GM19035 (cell line): ENCODE measurements around the gene RGS10.

Experiments
- ATAC-seq: cut with Tn5 transposase; IDR thresholded peaks from one replicate; pipeline ENCODE4 v1.9.1; 2021; ENCODE audit not compliant: unreplicated experiment

The RGS10 gene

DNA sequence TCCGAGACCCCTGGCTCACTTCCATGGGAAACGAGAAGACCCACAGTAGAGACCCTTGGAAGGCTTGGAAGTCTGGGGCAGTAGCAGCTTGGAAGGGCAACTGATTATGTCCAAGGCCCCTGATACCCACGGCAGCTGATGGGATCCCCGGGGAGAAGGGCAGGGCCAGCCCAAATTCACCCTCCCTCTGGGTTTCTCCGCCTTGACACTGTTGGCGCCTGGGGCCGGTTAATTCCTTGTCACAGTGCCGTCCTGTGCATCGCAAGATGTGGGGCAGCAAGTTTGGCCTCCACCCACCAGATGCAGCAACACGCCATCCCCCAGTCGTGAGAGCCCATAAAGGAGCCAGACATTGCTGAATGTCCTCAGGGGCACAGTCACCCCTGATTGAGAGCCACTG lies 89.2 kb downstream of the RGS10 start:
- ATAC-seq: no peak

DNA sequence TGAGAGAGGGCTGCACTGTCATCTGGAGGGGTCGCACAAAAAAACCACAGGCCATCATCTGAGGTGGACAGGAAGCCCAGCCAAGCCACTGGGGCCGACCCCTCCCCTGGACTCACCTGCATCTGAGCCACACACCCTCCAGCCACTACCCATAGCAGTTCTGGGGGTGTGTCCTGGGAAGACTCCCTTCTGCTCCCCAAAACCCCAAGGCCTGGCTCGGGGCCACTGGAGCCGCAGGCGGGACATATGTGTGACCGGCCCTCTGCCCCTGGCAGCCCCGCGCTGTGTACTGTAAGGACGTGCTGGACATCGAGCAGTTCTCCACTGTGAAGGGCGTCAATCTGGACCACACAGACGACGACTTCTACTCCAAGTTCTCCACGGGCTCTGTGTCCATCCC lies 90.1 kb downstream of the RGS10 start:
- no peak for ATAC-seq

DNA sequence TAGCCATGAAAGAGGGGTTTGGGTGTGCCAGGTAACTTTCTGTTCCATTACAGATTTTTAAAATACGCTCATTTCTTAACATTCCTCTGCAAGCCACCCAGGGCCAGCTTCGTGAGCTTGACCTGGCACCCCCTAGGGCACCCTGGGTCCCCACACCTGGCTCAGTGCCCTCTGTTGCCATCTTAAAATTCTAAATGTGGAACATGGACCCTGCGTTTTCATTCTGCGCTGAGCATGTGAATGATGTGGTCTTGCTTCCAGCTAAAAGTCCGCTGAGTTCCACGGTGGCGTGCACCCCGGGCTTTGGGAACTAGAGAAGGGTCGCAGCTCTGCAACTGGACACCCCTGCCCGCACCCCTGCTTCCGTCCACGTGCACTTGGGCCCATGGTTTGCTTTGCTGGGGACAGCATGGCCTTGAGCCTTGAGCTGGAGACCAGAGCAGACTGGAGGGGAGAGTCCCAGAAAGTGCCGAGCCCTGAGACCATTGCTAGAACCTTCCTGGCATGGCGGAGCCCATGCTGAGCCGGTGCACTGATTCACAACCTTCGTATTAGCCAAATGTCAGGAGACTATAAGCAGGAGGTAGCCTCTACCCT lies 91.1 kb downstream of the RGS10 start:
- no peak for ATAC-seq

DNA sequence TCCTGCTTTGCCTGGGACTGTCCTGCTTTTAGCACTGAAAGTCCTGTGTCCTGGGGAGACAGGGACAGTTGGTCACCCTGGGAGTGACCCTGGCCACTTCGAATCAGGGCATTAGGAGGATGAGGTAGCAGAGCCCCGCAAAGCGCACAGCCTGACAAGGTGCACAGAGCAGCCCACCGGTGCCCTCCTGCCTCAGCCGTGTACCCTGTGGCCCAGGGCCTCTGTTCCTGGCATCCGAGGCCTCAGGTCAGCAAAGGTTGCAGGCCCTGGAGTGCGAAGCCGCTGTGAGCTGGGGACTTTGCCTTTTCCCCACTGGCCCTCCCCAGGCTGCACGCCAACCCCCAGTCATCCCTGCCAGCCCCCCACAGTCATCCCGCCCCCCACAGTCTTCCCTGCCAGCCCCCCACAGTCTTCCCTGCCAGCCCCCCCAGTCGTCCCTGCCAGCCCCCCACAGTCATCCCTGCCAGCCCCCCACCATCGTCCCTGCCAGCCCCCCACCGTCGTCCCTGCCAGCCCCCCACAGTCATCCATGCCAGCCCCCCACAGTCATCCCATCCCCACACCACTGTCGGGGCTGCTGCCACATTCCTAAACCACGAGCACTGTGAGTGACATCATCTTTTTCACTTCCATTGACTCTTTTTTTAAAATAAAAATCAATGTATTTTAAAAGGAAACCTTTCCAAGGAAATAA lies 91.8 kb downstream of the RGS10 start:
- no peak for ATAC-seq
